Stimulated activated CD4-positive, alpha-beta T cell treated with anti-CD3 and anti-CD28 coated beads, TNF-alpha, amount 100 ng/mL, for 24 hours (primary cell): ENCODE measurements around the gene CDK15.

Source experiments
- DNase-seq, 3 experiments: peaks; one replicate each; pipeline ENCODE4 v3.0.0-alpha.2; 2020; ENCODE audit warnings: low read depth in 3 of 3

Gene CDK15

DNA sequence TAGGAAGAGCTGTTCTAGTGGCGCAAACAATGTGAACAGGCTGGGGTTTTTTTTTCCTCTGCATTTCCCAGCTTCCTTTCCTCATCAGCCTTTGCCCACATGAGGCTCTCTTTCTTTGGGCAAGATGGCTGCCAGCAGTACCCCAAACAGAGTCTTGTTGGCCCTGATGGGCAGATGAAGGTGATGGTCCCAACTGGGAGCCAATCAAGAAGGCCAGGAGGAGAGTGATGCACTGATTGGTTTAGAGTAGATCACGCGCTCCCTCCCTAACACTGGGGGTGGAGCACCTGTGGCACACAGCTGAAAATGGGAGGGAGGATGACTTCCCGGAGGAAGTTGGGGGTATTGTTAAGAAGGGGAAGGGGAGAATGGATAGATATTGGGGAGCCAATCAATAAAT lies 131.0 kb downstream of the CDK15 start:
- DNase-seq: no peak

DNA sequence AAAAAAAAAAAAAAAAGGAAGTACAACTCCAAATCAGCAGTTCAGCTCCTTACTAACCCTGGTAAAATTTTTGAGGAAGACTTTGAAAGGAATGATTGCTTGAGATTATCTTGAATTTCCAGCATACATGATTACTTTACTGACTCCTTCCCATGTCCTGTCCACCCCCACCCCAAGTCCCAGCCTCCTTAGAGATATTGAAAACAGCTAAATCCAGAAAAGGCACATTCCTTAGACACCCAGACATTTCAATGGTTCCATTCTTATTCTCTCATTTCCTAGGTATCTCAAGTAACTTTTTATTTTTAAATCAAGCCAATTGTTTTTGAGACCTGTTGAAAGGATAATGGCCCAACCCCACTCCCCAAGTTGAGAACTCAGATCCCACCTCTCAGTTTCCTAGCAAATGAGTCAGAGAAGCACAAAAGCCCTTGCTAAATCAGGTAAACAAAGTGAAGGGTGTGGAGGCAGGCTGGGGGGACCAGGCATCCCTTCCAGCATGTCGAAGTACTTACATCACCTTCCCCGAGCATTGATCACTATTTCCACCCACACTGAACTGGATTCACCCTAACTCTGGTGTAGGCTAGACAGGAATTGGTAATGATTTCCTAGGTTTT lies 131.9 kb downstream of the CDK15 start:
- no peak for DNase-seq

DNA sequence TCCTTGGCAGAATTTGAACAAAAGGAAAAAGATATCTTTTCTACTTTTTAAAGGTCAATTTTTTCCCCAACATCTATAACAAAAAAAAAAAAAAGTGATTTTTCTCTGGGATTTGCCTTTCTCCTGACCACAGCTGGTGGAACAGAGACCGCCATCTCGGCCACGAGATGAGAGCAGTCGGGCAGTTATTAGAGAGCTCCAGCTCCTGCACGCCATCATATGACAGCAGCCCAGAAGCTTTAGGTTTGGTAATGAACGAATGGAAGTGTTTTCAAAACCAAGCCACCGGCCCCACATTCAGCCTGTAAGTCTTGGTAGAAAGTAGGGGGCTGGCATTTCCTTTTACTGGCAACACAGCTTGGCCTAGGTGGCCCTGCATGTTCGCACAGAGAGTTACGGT lies 132.4 kb downstream of the CDK15 start:
- no peak for DNase-seq

DNA sequence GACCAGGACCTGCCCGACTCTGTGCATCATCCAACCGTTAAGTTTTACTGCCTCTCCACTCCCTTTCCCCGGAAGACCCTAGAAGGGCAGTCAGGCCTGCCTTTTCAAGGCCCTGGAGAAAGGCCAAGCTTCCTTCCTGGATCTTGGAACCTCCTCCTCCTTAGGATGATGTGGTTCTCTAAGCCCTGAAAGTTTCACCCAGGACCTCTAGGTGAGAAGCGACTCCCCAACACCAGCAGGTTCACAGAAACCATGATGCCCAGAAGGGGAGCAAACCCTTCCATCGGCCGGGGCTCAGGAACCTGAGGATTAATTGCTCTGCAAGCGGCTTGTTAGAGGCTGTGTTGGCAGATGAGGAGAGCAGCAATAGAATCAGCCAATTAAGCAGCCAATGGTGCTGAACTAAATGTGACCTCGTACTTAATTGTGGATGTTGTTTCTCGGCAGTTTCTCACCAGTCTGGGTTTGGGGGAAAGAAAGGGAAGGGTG lies 133.2 kb downstream of the CDK15 start:
- DNase-seq: no peak

DNA sequence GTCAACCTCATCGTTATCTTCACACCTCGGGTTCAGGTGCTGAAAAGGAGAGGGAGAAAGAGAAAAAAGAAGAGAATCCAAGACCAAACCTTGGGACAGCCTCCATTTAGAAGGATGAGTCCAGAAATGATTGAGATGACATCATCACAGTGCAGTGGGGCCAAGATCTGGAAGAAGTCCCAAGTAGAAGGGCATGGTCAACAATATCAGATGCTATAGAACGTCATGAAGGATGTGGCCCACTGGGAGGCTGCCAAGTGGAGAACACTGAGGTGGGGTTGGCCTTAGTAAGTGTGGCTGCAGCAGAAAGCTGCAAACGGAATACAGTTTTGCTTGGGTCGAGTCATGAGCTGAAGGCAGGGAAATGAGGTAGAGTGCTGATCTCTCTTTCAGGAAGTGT lies 136.2 kb downstream of the CDK15 start:
- no peak for DNase-seq
